GM23338 (cell line): ENCODE results near the gene GTF2F1. TPM values are rescaled to one million over a fixed set of nuclear protein-coding genes. Genes with fewer than 3 reads are reported as not detected.
"Not testable (repeated sequence)": the region's sequence is repeated elsewhere in the genome, so short reads cannot be mapped to it uniquely, and the experiment has no call there.

Experiments used
- ATAC-seq: fragments of 200-7000 bp; cut with Tn5 transposase; 3 replicates; pipeline ENCODE4 v1.9.1; 2020
- DNase-seq: peaks from one replicate; pipeline ENCODE4 v3.0.0-alpha.2; 2015; ENCODE audit warnings: low spot score
- H2AFZ ChIP-seq: fragments of 200-600 bp; sonication (generic); 2 replicates; pipeline ENCODE4 v1.8.0; 2016; ENCODE audit warnings: antibody characterized with exemption, mild to moderate bottlenecking, moderate library complexity
- H3F3A ChIP-seq: fragments of 200-600 bp; sonication (generic); replicated peaks from 2 replicates; pipeline ENCODE4 v1.8.0; 2017; ENCODE audit warnings: antibody characterized with exemption, mixed run types, low read depth
- H3K27ac ChIP-seq: fragments of 200-600 bp; sonication (generic); 2 replicates; pipeline ENCODE4 v1.6.1; 2016; ENCODE audit warnings: low read depth
- H3K27me3 ChIP-seq: fragments of 200-600 bp; sonication (generic); 2 replicates; pipeline ENCODE4 v1.8.0; 2016; ENCODE audit warnings: mild to moderate bottlenecking, mixed run types, moderate library complexity; ENCODE audit not compliant: insufficient read depth
- H3K36me3 ChIP-seq: fragments of 200-600 bp; sonication (generic); 2 replicates; pipeline ENCODE4 v1.8.0; 2016; ENCODE audit warnings: mild to moderate bottlenecking; ENCODE audit not compliant: insufficient read depth
- H3K4me1 ChIP-seq: fragments of 200-600 bp; sonication (generic); 2 replicates; pipeline ENCODE4 v1.8.0; 2016; ENCODE audit warnings: mild to moderate bottlenecking, moderate library complexity; ENCODE audit not compliant: insufficient read depth
- H3K4me2 ChIP-seq: fragments of 200-600 bp; sonication (generic); 2 replicates; pipeline ENCODE4 v1.7.1; 2017; ENCODE audit warnings: mixed run types
- H3K4me3 ChIP-seq: fragments of 200-600 bp; sonication (generic); 2 replicates; pipeline ENCODE4 v1.6.1; 2016; ENCODE audit warnings: mixed run types
- H3K79me2 ChIP-seq: fragments of 200-600 bp; sonication (generic); replicated peaks from 2 replicates; pipeline ENCODE4 v1.8.0; 2017; ENCODE audit warnings: mild to moderate bottlenecking; ENCODE audit not compliant: insufficient read depth
- H3K9me2 ChIP-seq: fragments of 200-600 bp; sonication (generic); 2 replicates; pipeline ENCODE4 v1.8.0; 2017; ENCODE audit not compliant: insufficient read depth
- H4K20me1 ChIP-seq: fragments of 200-600 bp; sonication (generic); replicated peaks from 2 replicates; pipeline ENCODE4 v1.8.0; 2017; ENCODE audit warnings: mild to moderate bottlenecking; ENCODE audit not compliant: insufficient read depth
- H3K27ac Mint-ChIP-seq: 2 replicates; pipeline ENCODE4 v1.8.0; 2020; ENCODE audit warnings: inconsistent platforms, mild to moderate bottlenecking, moderate library complexity, mixed read lengths
- H3K27me3 Mint-ChIP-seq: 3 replicates; pipeline ENCODE4 v1.8.0; 2022; ENCODE audit warnings: low read depth, mild to moderate bottlenecking, moderate library complexity, mixed read lengths, inconsistent platforms; ENCODE audit not compliant: insufficient read depth, poor library complexity
- H3K36me3 Mint-ChIP-seq: 3 replicates; pipeline ENCODE4 v1.8.0; 2021; ENCODE audit warnings: low read depth, mild to moderate bottlenecking, inconsistent platforms, moderate library complexity, mixed read lengths
- H3K4me1 Mint-ChIP-seq: 3 replicates; pipeline ENCODE4 v1.8.0; 2020; ENCODE audit warnings: mild to moderate bottlenecking, inconsistent platforms, mixed read lengths
- H3K4me3 Mint-ChIP-seq: 3 replicates; pipeline ENCODE4 v1.8.0; 2021; ENCODE audit warnings: moderate library complexity, mild to moderate bottlenecking, inconsistent platforms, mixed read lengths
- H3K9me3 Mint-ChIP-seq: 3 replicates; pipeline ENCODE4 v1.8.0; 2020; ENCODE audit warnings: moderate library complexity, mild to moderate bottlenecking, inconsistent platforms, mixed read lengths
- CREB1 ChIP-seq: fragments of 250-450 bp; sonication (Bioruptor Pico); IDR thresholded peaks from 2 replicates; pipeline ENCODE4 v1.5.0; 2020; ENCODE audit warnings: low read depth, mild to moderate bottlenecking, moderate library complexity
- CTCF ChIP-seq, 2 experiments: fragments of 200-600 bp in 1 of 2; sonication (generic) in 1 of 2; conservative IDR thresholded peaks; 2 replicates each; pipeline versions ENCODE4 v1.5.1 to v1.6.1; 2016 to 2017; ENCODE audit warnings: antibody characterized with exemption in 2 of 2, low read depth in 2 of 2, mild to moderate bottlenecking in 2 of 2, moderate library complexity in 1 of 2
- EZH2 ChIP-seq: fragments of 200-600 bp; sonication (generic); IDR thresholded peaks from one replicate; pipeline ENCODE4 v1.8.0; 2017; ENCODE audit warnings: antibody characterized with exemption, mild to moderate bottlenecking, low read depth; ENCODE audit not compliant: unreplicated experiment
- EZH2phosphoT487 ChIP-seq: fragments of 200-600 bp; sonication (generic); IDR thresholded peaks from one replicate; pipeline ENCODE4 v1.8.1; 2018; ENCODE audit warnings: antibody characterized with exemption; ENCODE audit not compliant: unreplicated experiment
- JUNB ChIP-seq: IDR thresholded peaks from one replicate; pipeline ENCODE4 v1.6.1; 2016; ENCODE audit warnings: antibody characterized with exemption; ENCODE audit not compliant: unreplicated experiment
- NANOG ChIP-seq: IDR thresholded peaks from 2 replicates; pipeline ENCODE4 v1.6.1; 2016; ENCODE audit warnings: antibody characterized with exemption, borderline replicate concordance
- REST ChIP-seq: IDR thresholded peaks from one replicate; pipeline ENCODE4 v1.6.1; 2018; ENCODE audit warnings: antibody characterized with exemption; ENCODE audit not compliant: unreplicated experiment
- STAT1 ChIP-seq: IDR thresholded peaks from one replicate; pipeline ENCODE4 v1.6.1; 2016; ENCODE audit warnings: antibody characterized with exemption; ENCODE audit not compliant: unreplicated experiment
- polyA plus RNA-seq: library from polyadenylated mRNA; unstranded; fragments of >200 nt; fragmentation: Nextera tagmentation; extraction: Ambion mirVana; gene quantifications from 2 replicates; pipeline ENCODE4 v1.2.1, GENCODE V29; 2016
- total RNA-seq: library from RNA; depleted of rRNA; stranded (reverse); fragments of >200 nt; shearing (Covaris generic); gene quantifications from 2 replicates; pipeline ENCODE4 v1.2.3, GENCODE V29; 2014

Gene GTF2F1
- total and polyA plus RNA-seq, 2 experiments from 2014 or later, result 62.1 to 65.5 TPM

- not testable (repeated sequence) for H3F3A ChIP-seq, DNase-seq, H3K4me1 ChIP-seq, H3K79me2 ChIP-seq, H3K27me3 ChIP-seq, H4K20me1 ChIP-seq, H3K9me2 ChIP-seq, H3K4me2 ChIP-seq, H3K27me3 Mint-ChIP-seq, H3K27ac Mint-ChIP-seq, ATAC-seq, H3K36me3 ChIP-seq, H2AFZ ChIP-seq, H3K4me3 ChIP-seq, H3K27ac ChIP-seq, H3K9me3 Mint-ChIP-seq, H3K4me3 Mint-ChIP-seq, H3K4me1 Mint-ChIP-seq, H3K36me3 Mint-ChIP-seq
Measured at GRCh38 chr19:6400062-6400944, 7.3 kb upstream of the GTF2F1 start.

GRCh38 chr19:6396305-6396704 is 3.3 kb upstream of the GTF2F1 start:
- H3K4me3 ChIP-seq, result no peak overlapping the region
- peaks cover 2% of the 10 kb centered on the region; the same call in 1 of the 3 replicates for H3K36me3 Mint-ChIP-seq
- peaks cover 14% of the 10 kb centered on the region for H3K79me2 ChIP-seq
- no peaks in the 10 kb centered on the region for H3K9me2 ChIP-seq
- no peak for TF ChIP-seq STAT1
- no peak for TF ChIP-seq EZH2phosphoT487
- no peak for TF ChIP-seq CTCF (conservative IDR thresholded peaks at IDR 0.05; ENCODE audit: low read depth in 2 of 2)
- no peak overlapping the region for H3K27ac Mint-ChIP-seq
- no peak overlapping the region for H2AFZ ChIP-seq
- H3K4me1 Mint-ChIP-seq, result peaks cover 18% of the 10 kb centered on the region
- H3K27ac ChIP-seq, result no peak overlapping the region
- no peaks in the 10 kb centered on the region for H4K20me1 ChIP-seq
- H3K4me1 ChIP-seq, result peaks cover 7% of the 10 kb centered on the region; the same call in 1 of the 2 replicates
- H3K27me3 ChIP-seq, result no peaks in the 10 kb centered on the region
- no peak overlapping the region for H3K4me3 Mint-ChIP-seq
- H3K4me2 ChIP-seq, result no peak overlapping the region
- H3F3A ChIP-seq, result peaks cover 4% of the 10 kb centered on the region; the same call in 1 of the 2 replicates
- H3K36me3 ChIP-seq, result peaks cover under 1% of the 10 kb centered on the region; the same call in 1 of the 2 replicates
- H3K9me3 Mint-ChIP-seq, result no peaks in the 10 kb centered on the region; the same call in 2 of the 3 replicates
- peaks cover 11% of the 10 kb centered on the region for H3K27me3 Mint-ChIP-seq
- ATAC-seq (no peak), DNase-seq (no peak)

GRCh38 chr19:6394831-6395230 is 1.9 kb upstream of the GTF2F1 start:
- Histone ChIP-seq H3F3A (peaks cover 4% of the 10 kb centered on the region; the same call in 1 of the 2 replicates), H2AFZ (no peak overlapping the region), H3K9me2 (no peaks in the 10 kb centered on the region), H3K36me3 (peaks cover 6% of the 10 kb centered on the region; the same call in 1 of the 2 replicates), H3K79me2 (peaks cover 20% of the 10 kb centered on the region), H3K4me2 (0 out of 2 replicates have a peak overlapping the region, but pooled peaks have one; percentile 99), H3K4me1 (peaks cover 7% of the 10 kb centered on the region; the same call in 1 of the 2 replicates), H3K27ac (peak overlapping the region; percentile 80; the same call in 1 of the 2 replicates), H4K20me1 (no peaks in the 10 kb centered on the region; the same call in 1 of the 2 replicates), H3K27me3 (no peaks in the 10 kb centered on the region), H3K4me3 (no peak overlapping the region)
- H3K4me3 Mint-ChIP-seq, result peak overlapping the region; percentile 97
- H3K27me3 Mint-ChIP-seq, result peaks cover 11% of the 10 kb centered on the region
- peak overlapping the region; percentile 99 for H3K27ac Mint-ChIP-seq
- no peaks in the 10 kb centered on the region; the same call in 2 of the 3 replicates for H3K9me3 Mint-ChIP-seq
- peak; percentile 27 for ATAC-seq
- TF ChIP-seq CREB1 (CRISPR knock-in tag) (no peak), NANOG (no peak), REST (no peak), JUNB (no peak), EZH2 (no peak)
- peaks cover 9% of the 10 kb centered on the region for H3K36me3 Mint-ChIP-seq
- H3K4me1 Mint-ChIP-seq, result peaks cover 18% of the 10 kb centered on the region
- DNase-seq, result peak; percentile 50
